Omental fat pad (tissue), 4 donors: ENCODE results near the gene HNF1B. TPM values are rescaled to one million over a fixed set of nuclear protein-coding genes. Genes with fewer than 3 reads are reported as not detected.

Experiments
- ATAC-seq: fragments of 150-250 bp; one replicate; pipeline ENCODE4 v1.9.1; 2016; ENCODE audit warnings: mild to moderate bottlenecking, moderate library complexity; ENCODE audit not compliant: low FRiP score
- DNase-seq: peaks from one replicate; pipeline ENCODE4 v3.0.0-alpha.2; 2019; ENCODE audit warnings: low spot score
- CTCF ChIP-seq, 3 donors: fragments of 450-650 bp; IDR thresholded peaks; one replicate each; pipeline ENCODE4 v1.5.1; 2016 to 2017; ENCODE audit warnings: antibody characterized with exemption in 3 of 3, mild to moderate bottlenecking in 3 of 3, moderate library complexity in 2 of 3
- total RNA-seq, 4 donors: library from RNA; depleted of rRNA; stranded (reverse); fragments of >200 nt; gene quantifications; one replicate each; pipeline ENCODE4 v1.1.0, GENCODE V29; 2016

The HNF1B gene
- total RNA-seq, 4 donors from 2014 or later, result not detected

- DNase-seq (no peak), ATAC-seq (no peak)
- no peak for TF ChIP-seq CTCF (IDR thresholded peaks at IDR 0.05)
Measured at GRCh38 chr17:37761059-37761458, 16.2 kb upstream of the HNF1B start.

GRCh38 chr17:37759014-37759637 is 14.3 kb upstream of the HNF1B start:
- no peak for DNase-seq
- ATAC-seq, result no peak
- no peak for TF ChIP-seq CTCF (IDR thresholded peaks at IDR 0.05)

GRCh38 chr17:37756051-37756450 is 11.2 kb upstream of the HNF1B start:
- ATAC-seq (no peak), DNase-seq (no peak)
- TF ChIP-seq CTCF (IDR thresholded peaks at IDR 0.05), result no peak

DNA sequence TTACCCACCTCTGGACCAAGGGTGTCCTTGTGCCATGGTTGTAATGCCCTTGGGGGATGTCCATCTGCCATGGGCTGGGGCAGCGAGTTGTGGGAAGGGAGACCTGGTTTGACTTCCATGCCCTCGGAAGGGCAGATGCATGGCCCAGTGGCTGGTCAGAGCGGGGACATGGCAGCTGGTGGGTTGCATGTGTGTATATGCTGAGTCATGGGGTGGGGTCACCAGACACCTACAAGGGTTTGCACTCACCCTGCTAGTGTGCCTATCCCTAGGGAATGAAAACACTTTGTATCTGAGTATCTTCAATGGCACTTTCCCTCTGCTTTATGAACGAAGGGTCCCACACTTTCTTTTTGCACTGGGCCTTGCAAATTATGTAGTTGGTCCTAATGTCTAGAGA is 10.6 kb upstream of the HNF1B start:
- ATAC-seq, result no peak
- TF ChIP-seq CTCF (IDR thresholded peaks at IDR 0.05), result no peak
- DNase-seq, result no peak

GRCh38 chr17:37754363-37754762 is 9.5 kb upstream of the HNF1B start:
- no peak for TF ChIP-seq CTCF (IDR thresholded peaks at IDR 0.05)
- no peak for ATAC-seq

GRCh38 chr17:37752482-37752881 is 7.6 kb upstream of the HNF1B start:
- no peak for DNase-seq
- ATAC-seq, result no peak
- TF ChIP-seq CTCF (IDR thresholded peaks at IDR 0.05), result no peak

More at GRCh38 chr17:37754363-37754762, 9.5 kb upstream of the HNF1B start:
- DNase-seq, result no peak

GRCh38 chr17:37750768-37751475 is 6.1 kb upstream of the HNF1B start:
- DNase-seq (no peak), ATAC-seq (no peak)
- TF ChIP-seq CTCF (IDR thresholded peaks at IDR 0.05), result no peak
